ENCODE data around the gene LHPP.

DNA sequence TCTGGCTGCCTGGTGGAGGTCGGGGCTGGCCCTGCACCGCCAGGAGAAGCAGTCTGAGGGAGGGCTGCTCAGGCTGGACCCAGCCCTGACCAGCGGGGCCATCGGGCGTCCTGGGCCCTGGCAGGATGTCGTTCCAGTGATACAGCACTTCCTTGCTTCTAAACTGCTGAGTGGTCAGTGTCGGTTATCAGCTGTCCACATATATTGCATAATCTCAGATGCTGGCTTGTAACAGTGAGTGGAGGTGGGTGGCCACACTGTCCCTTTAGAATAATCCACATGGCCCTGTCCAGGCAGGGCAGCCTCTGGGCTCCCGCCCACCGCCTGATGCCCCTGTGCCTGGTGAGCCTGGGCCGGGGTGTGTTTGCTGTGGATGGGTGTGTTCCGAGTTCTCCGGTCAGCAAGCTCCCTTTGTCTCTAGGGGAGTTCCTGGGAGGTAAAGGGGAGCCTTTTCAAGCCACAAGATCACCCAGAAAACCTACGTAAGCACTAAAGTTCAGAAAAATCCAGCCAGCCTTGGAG, 86.1 kb downstream of the LHPP start:
- TF ChIP-seq, protein P1, sequence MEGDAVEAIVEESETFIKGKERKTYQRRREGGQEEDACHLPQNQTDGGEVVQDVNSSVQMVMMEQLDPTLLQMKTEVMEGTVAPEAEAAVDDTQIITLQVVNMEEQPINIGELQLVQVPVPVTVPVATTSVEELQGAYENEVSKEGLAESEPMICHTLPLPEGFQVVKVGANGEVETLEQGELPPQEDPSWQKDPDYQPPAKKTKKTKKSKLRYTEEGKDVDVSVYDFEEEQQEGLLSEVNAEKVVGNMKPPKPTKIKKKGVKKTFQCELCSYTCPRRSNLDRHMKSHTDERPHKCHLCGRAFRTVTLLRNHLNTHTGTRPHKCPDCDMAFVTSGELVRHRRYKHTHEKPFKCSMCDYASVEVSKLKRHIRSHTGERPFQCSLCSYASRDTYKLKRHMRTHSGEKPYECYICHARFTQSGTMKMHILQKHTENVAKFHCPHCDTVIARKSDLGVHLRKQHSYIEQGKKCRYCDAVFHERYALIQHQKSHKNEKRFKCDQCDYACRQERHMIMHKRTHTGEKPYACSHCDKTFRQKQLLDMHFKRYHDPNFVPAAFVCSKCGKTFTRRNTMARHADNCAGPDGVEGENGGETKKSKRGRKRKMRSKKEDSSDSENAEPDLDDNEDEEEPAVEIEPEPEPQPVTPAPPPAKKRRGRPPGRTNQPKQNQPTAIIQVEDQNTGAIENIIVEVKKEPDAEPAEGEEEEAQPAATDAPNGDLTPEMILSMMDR (conservative IDR thresholded peaks at IDR 0.05 in 1 of 2, IDR thresholded peaks at IDR 0.05 in 1 of 2; ENCODE audit: low read depth in 1 of 2, low read length in 2 of 2), result no peak
- TF ChIP-seq EZH2 (IDR thresholded peaks at IDR 0.05; ENCODE audit: low read length, missing control alignments), result no peak
